Fibroblast of gingiva (primary cell): ENCODE data around the gene PDE9A.

Source experiments
- DNase-seq: peaks from one replicate; pipeline ENCODE4 v3.0.0-alpha.2; 2011; ENCODE audit warnings: low read depth

The PDE9A gene

DNA sequence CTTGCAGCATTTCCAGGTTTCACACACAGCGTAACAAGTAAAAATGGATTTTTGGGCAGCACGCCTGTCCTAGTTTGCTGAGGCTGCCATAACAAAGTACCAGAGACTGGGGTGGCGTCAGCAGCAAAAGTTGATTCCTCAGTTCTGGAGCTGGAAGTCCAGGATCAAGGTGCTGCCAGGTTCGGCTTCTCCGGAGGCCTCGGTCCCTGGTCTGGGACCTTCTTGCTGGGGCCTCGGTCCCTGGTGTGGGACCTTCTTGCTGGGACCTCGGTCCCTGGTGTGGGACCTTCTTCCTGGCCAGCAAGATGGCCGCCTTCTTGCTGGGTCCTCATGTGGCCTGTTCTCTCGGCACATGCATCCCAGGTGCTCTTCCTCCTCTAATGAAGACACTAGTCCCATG is 104.0 kb downstream of the PDE9A start:
- no peak for DNase-seq

DNA sequence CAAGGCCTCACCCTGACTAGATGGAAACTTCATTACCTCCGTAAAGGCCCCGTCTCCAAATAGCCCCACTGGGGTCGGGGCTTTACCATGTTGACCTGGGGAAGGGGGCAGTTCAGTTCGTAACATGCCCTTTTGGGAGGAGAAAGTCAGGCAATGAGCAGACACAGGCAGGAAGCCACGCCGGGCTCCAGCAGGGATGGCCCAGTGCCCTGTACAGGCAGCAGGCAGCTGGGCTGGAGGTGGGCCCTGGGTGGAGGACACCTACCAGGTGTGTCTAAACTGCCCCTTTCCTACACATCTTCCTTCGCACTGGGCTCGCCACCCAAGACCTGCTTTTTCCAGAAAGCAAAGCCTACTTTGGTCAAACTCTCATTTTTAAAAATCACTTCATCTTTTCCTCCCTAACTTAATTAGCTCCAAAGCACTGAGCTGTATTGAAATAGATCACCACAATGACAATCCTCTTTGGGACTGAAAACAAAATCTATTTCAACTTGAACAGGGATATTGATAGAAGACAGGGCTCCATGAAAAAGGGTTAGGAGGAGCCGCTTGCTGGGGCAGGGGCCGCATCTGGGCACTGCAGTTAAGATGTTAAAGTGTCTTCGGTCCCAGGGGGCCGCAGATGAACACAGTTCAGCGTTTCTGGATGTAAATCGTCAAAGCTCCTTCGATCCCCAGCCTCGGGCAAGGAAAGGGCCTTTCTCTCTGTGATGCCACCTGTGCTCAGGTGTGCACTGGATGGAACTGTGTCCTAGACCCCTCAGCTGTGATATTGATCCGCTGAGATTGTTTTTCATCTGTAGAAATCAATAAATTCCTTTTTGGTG is 104.6 kb downstream of the PDE9A start:
- no peak for DNase-seq

DNA sequence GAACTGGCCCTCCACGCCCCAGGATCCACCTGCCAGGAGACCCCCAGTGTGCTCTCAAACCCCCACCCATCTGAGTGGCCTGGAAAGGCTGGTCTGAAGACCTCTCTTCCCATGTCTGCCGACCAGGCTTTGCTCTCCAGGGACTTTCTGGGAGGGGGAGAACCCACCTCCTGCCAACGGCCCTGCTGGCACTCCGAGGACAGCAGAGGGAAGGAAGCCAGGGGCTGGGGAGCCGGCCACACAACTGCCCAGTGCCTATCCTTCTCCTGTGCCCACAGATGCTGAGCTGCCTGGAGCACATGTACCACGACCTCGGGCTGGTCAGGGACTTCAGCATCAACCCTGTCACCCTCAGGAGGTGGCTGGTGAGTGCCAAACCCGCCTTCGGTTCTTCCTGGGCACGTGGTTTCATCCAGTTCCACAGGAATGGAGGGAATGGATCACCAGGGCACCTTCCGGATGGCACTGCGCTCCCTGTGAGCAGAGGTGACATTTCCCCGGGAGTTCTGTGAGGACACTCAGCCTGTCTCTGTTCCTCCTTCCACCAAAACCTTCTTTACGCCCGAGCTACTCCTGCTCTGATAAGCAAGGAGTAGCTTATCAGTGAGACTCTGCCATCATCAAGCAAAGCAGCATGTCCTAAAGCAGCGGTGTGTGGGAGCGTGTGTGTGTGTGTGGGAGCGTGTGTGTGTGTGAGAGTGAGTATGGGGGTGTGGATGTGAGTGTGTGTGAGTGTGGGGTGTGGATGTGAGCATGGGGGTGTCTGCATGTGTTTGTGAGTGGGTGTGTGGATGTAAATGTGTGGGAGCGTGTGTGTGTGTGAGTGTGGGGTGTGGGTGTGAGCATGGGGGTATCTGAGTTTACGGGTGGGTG is 105.5 kb downstream of the PDE9A start:
- no peak for DNase-seq

DNA sequence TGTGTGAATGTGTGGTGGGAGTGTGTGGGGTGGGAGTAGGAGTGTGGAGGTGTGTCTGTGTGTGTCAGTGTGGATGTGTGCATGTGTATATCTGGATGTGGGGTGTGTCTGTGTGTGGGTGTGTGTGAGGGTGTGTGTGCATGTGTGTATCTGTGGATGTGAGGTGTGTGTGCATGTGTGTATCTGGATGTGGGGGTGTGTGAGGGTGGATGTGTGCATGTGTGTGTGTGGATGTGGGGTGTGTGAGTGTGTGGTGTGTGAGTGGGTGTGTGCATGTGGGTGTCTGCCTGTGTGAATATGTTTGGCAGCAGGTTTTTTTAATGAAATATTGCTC is 106.1 kb downstream of the PDE9A start:
- no peak for DNase-seq

DNA sequence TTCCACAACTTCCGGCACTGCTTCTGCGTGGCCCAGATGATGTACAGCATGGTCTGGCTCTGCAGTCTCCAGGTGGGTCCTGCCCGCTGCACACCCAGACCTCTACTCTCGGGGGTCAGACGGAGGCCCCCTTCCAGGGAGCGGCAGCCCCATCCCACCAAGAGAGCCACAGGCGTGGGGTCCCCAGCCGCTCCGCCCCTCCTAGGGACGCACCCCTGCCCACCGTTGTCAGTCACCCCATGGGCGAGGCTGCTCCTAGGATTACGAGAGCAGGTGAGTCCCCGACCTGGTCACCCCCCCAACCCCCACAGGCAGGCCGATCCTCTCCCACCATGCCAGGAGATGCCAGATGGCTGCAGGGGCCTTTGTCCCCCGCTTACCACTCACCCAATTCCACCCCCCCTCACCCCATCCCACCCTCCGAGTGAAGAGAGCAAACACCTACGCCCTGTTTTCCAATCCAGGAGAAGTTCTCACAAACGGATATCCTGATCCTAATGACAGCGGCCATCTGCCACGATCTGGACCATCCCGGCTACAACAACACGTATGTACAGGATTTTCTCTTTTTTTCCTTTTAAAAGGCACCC is 107.0 kb downstream of the PDE9A start:
- no peak for DNase-seq

DNA sequence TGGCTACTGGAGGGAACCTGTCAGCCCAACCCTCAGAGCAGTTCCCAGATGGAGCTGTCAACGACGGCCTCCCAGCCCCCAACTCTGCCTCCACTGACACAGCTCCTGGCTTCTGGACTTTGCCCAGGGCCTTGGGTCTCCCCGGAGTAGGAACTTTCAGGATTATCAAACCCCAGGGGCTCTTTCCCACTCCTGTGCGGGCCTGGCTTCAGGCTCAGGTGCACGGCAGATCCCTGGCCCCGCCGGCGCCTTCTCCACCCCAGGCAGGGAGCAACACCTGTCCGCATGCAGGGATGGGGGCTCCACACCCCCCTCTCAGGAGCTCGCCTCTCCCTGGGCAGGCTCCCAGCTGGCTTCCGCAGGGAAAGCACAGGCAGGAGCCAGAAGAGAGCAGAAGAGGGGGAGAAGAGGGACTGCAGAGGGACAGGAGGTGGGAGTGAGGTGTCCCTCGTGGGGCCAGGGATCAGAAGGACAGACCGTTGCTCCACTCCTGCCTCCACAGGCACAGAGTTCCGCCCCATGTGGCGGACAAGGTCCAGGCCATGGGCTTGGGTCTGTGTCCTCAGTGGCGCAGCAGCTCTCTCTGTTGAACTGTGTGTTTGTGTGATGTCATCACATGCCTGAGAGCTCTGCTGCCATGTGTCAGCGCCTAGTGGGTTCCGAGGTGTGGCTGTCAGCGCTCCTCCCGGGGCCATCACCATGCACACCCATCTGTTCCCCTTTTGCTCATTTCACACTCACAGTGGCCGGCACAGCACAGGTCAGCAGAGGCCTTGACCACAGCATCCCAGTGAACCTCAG is 107.7 kb downstream of the PDE9A start:
- DNase-seq, result no peak

DNA sequence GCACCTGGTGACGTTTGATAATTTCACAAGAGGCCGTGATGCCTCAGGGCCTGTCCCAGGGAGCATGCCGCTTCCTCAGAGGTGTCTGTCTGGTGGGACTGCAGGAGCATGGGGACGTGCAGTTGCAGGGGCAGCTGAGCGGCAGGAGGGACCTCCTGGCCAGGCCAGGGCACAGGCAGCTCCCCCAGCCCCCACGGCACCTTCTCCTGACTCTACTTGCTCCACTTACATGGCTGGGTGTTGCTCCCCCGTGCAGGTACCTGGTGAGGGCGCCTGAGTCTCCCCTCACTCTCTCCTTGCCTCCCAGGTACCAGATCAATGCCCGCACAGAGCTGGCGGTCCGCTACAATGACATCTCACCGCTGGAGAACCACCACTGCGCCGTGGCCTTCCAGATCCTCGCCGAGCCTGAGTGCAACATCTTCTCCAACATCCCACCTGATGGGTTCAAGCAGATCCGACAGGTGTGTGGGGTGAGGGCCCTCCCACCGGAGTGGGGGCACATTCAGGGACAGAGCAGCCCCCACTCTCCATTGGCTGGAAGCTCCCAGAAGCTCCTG is 108.4 kb downstream of the PDE9A start:
- DNase-seq, result no peak

DNA sequence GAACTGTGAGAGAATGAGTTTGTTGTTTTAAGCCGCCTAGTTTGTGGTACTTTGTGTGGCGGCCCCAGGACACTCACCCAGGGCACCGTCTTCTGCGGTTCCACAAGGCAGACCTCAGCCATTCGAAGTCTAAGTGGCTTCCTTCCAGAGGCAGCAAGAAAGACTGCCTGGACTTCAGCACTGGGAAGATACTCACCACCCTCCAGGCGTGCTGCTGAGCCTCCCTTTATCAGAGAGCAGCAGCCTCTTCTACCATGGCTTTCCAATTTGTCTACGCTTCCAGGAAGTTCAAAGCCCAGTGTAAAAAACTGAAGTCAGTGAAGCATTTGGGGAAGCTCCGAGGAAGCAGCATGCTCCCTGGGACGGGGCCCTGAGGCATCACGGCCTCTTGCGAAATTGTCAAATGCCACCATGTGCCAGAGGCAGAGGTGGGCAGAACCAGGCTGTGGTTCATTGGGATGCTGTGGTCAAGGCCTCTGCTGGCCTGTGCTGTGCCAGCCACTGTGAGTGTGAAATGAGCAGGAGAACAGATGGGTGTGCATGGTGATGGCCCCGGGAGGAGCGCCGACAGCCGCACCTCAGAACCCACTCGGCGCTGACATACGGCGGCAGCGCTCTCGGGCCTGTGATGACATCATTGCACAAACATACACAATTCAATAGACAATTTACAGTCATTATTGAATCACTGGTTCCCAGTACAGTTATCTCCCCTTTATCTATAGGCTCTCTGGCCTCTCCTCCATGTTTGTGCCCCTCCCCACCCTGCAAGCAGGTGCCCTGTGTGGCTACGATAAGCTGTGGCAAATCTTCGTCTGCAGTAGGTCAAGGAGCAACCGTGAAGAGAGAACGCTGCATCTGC is 110.4 kb downstream of the PDE9A start:
- no peak for DNase-seq

DNA sequence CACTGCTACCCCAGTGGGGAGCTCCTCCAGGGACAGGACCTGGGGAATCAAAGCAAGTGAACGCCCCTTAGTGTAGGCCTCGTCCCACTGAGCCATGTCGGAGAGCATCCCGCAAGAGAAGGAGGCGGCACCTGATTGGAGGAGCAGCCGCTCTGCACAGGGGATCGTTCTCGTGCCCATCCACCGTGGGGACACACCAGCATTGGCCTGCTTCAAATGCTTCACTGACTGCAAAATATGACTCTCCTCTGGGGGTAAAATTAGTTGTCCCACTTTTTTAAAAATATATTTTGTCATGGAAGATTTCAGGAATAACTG is 111.0 kb downstream of the PDE9A start:
- no peak for DNase-seq

DNA sequence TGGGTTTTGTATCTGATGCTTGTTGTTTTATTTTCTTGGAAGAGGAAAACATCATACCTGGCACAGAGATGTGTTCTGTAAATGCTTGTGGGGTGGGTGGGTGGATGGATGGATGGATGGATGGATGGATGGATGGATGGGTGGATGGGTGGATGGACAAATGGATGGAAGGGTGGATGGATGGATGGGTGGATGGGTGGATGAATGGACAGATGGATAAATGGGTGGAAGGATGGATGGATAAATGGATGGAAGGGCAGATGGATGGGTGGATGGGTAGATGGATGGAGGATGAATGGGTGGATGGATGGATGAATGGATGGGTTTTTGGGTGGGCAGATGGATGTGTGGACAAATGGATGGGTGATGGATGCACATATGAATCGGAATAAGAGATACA is 111.5 kb downstream of the PDE9A start:
- DNase-seq, result no peak

DNA sequence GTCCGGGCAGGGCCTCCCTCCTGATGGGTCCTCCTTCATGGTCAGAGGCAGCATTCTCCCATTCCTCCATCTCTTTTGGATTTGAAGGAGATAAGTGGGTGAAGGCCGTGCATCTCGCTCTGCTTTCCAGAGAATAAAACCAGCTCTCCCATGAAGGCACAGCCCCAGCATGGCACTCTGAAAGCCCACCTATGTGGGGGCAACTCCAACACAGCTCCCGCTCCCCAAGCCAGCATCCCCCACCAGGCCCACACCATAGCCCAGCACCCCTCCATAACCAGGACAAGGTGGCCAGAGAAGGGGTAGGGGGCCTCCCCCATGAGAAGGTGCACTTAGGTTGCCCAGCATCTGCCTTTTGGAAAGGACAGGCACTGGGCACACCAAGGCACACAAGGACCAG is 112.2 kb downstream of the PDE9A start:
- no peak for DNase-seq

DNA sequence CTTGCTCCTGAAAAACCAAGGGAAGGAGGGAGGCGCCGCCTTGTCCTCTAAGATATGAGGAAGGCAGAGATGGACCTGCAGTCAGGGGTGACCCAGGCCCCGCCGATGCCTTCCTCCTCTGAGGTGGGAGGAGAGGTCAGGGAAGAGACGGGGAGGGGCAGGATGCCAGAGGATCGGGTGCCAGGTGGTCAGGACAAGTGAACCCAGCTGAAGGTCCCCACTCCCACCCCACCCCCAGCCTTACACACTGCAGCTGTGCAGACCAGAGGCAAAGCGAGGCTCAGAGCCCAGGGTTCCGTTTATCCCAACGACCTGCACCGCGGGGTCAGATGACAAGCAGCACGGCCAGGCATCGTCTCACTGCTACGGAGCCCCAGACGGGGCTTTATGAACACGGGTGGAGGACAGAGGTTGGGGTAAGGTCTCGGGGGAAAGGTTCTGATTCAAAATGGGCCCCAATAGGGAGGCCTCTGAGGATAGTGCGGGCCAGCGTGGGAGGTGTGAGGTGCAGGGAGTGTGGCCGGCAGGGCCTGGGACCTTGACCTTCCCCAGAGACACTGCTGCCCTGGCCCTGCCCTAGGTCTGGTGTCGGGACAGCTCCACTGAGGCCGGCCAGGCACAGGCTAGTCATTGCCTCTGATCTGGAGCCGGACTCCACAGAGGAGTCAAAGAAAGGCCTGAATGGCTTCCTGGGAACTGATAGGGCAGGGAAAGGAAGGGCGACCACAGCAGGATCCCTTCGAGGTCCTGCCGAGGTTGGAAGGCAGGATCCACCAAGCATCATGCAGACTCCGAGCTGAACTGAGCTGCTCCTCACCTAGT is 113.5 kb downstream of the PDE9A start:
- no peak for DNase-seq

DNA sequence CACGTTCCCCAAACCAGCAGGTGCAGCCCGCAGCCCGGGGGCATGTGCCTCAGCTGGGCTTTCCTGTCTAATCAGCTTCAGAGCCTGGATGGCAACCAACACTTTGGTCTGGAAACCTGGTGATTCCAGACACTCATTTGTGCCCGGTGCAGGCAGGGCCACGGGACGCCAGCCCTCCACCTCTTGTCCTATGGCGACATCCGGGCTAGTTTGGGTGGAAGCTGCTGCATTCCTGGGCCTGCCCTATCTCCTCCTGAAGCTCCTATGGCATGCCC is 114.1 kb downstream of the PDE9A start:
- DNase-seq, result no peak

DNA sequence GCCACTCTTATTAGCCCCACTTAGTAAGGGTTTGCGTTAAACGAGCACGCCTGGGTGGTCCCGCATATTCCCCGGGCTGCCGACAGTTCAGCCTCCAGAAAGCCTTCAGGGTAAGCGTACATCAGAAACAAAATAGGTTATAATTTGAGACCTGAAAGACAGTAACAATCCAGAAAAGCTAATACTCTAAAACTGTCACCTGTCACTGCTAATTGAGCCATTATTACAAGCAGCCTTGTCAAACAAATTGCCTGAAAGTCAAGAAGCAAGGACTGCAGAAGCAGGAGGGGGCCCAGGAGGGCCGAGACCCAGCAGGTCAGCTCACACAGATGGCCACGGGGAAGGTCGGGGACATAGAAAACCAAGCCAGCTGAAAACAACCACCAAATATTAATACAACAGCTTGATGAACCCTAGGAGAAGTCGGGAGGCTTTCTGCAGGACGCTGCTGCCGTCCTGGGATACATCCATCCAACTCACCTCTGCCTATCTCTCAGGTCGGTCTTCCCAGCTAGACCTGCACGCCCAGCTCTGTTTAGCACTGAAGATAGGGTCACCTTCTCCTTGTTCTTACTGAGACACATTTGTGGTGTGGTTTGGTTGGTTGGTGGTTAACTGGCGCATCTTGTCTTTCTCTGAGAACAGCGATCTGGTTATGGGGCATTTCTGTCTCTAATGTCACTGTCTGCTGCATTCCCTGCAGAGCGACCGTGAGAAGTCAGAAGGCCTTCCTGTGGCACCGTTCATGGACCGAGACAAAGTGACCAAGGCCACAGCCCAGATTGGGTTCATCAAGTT is 115.1 kb downstream of the PDE9A start:
- DNase-seq, result no peak

DNA sequence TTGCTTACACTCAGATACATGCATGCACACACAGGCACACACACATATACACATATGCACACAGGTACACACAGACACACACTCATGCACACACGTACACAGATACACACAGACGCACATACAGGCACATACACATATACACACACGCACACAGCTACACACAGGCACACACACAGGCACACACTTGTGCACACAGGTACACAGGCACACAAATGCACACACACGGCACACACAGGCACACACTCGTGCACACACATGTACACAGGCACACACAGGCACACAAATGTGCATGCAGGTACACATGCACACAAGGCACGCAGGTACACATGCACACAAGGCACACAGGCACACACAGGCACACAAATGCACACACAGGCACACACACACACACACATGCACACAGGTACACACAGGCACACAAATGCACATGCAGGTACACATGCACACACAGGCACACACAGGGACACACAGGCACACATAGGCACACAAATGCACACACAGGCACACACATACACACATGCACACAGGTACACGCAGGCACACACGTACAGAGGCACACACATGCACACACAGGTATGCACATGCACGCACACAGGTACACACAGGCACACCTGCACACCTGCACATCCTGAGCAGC is 115.9 kb downstream of the PDE9A start:
- no peak for DNase-seq

DNA sequence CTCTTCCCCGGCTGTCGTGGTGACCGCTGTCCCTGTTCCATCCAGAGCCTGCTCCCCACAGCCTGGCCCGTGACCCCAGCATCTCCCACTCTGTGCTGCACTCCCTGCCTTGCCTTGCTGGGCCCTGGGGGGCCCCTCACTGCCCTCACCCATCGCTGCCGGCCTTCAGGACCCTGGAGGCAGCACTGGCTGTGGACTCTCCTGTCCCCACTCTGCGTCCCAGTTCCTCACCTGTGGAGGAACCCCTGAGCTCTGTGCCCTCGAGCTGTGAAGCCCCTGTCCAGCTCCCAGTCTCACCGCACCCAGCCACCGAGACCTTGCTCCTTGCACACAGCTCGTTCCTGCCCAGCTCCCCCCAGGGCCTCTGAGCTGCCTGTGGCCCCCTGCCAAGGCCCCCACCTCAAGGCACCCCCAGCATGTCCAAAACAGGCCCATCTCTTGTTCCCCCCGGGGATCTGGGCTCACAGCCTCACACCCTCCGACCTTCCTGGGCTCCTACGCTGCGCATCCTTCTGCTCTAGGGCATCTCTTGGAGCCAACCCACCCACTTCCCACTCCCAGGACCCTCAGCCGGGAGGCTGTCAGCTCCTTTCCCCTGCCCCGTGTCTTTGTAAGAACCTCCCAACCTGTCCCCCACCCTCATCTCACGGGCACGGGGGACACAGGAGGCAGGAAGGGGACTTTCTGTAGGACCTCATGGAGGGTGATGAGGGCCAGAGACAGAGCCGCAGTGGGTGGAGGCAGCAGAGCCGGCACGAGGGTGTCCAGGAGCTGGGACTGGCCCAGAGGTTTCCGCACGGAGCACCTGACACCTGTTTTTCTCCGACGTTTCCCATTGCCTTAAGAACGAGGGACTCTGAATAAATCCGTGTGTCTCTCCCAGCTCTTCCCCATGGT is 116.6 kb downstream of the PDE9A start:
- DNase-seq, result no peak

DNA sequence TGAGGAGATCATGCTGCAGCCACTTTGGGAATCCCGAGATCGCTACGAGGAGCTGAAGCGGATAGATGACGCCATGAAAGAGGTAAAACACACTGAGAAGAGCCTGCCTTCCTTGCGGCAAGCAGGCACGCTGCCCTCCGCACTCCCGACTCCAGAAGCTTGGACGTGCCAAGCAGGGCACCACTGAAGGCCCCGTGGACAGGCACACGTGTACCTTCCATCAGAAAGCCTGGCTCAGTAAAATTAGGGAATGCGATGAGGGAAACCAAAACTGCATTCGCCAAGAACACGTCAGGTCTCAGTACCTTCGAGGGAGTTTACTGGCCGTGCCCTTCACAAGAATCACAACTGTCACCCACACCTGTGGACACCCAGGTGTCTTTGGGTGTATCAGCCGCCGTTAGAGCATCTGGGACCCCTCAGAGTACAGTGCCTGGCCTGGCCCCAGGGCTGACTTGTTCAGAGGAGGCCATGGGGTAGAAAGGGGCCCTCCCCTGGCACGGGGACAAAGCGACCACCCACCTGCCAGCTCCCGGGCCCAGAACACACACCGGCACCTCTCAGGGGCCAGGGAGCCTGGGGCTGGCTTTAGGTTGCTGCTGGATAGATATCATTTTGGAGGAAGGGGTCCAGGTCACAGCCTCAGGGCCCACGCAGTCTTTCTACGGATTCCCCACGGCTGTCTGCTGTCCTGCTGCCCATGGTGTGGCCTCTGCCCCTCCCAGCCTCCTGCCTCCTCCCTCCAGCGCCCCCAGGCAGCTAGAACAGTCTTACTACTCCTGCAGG is 117.5 kb downstream of the PDE9A start:
- DNase-seq, result no peak

DNA sequence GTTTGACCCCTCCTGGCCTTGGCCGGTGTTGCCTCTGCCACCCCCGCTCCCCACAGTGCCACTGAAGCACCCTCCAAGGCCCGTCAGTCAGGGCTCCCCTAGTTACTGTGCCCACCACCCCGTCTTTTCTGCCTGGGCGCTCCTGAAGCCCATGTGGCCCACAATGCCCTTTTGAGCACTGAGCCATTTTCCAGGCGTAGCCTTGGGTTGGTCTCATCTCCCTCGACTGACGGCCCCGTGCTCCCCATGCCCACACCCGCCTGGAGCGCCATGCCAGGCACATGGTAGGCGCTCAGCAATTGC is 118.0 kb downstream of the PDE9A start:
- no peak for DNase-seq
